SK-N-SH (cell line): ENCODE data around the gene KIAA0319L. TPM values are rescaled to one million over a fixed set of nuclear protein-coding genes. Genes with fewer than 3 reads are reported as not detected.

Experiments
- CTCF ChIA-PET: fragments of 300-600, 350-600 bp; formaldehyde crosslinking; extraction: SDS; loops from one replicate; lab custom pipeline; 2021; lab: Yijun Ruan, JAX
- POLR2A ChIA-PET: fragments of 350-600 bp; sonication (Branson Sonifier 250); formaldehyde crosslinking; extraction: SDS; loops from one replicate; lab custom pipeline; 2020; ENCODE audit warnings: antibody characterized with exemption, inconsistent platforms; lab: Yijun Ruan, JAX
- DNase-seq: peaks from one replicate; pipeline ENCODE4 v3.0.0; 2012
- H2AFZ ChIP-seq: fragments of 200-600 bp; sonication (generic); 2 replicates; pipeline ENCODE4 v1.8.1; 2016; ENCODE audit warnings: antibody characterized with exemption, mild to moderate bottlenecking, low read depth
- H3F3A ChIP-seq: fragments of 200-600 bp; sonication (generic); replicated peaks from 2 replicates; pipeline ENCODE3; 2016; ENCODE audit warnings: antibody characterized with exemption, mild to moderate bottlenecking; ENCODE audit not compliant: insufficient read depth
- H3K27ac ChIP-seq, 2 experiments: fragments of 200-500 bp in 1 of 2; fragments of 200-600 bp in 1 of 2; sonication (Bioruptor generic) in 1 of 2; sonication (generic), shearing (Covaris generic) in 1 of 2; 2 replicates each; pipeline versions ENCODE4 v1.5.1 to v1.6.1; 2014 to 2016; ENCODE audit warnings: low read depth in 2 of 2, inconsistent platforms in 1 of 2, low read length in 1 of 2, mild to moderate bottlenecking in 1 of 2, mixed read lengths in 1 of 2
- H3K27me3 ChIP-seq: fragments of 200-600 bp; sonication (generic), shearing (Covaris generic); 2 replicates; pipeline ENCODE4 v1.6.1; 2016; ENCODE audit warnings: mixed run types; ENCODE audit not compliant: insufficient read depth
- H3K36me3 ChIP-seq, 2 experiments: fragments of 200-500 bp in 1 of 2; fragments of 200-600 bp in 1 of 2; sonication (Bioruptor generic) in 1 of 2; sonication (generic) in 1 of 2; replicated peaks in 1 of 2; 2 replicates each; pipeline versions ENCODE3 to v1.5.1; 2014 to 2016; ENCODE audit warnings: low read length in 1 of 2, mild to moderate bottlenecking in 1 of 2; ENCODE audit not compliant: insufficient read depth in 2 of 2, control insufficient read depth in 1 of 2
- H3K4me1 ChIP-seq, 2 experiments: fragments of 200-500 bp in 1 of 2; fragments of 200-600 bp in 1 of 2; sonication (Bioruptor generic) in 1 of 2; sonication (generic), shearing (Covaris generic) in 1 of 2; 2 replicates each; pipeline versions ENCODE4 v1.5.1 to v1.6.1; 2014 to 2016; ENCODE audit warnings: low read depth in 1 of 2, low read length in 1 of 2, mixed run types in 1 of 2; ENCODE audit not compliant: insufficient read depth in 2 of 2, control insufficient read depth in 1 of 2
- H3K4me2 ChIP-seq: fragments of 200-600 bp; sonication (generic), shearing (Covaris generic); 2 replicates; pipeline ENCODE4 v1.6.1; 2017; ENCODE audit warnings: mixed run types
- H3K4me3 ChIP-seq, 2 experiments: fragments of 200-500 bp in 1 of 2; fragments of 200-600 bp in 1 of 2; sonication (Bioruptor generic) in 1 of 2; sonication (generic), shearing (Covaris generic) in 1 of 2; 2 replicates each; pipeline versions ENCODE4 v1.5.1 to v1.8.1; 2014 to 2016; ENCODE audit warnings: low read depth in 2 of 2, inconsistent platforms in 1 of 2, low read length in 1 of 2, mild to moderate bottlenecking in 1 of 2, mixed read lengths in 1 of 2, moderate library complexity in 1 of 2
- H3K79me2 ChIP-seq: fragments of 200-600 bp; sonication (generic); 2 replicates; pipeline ENCODE4 v1.8.1; 2017; ENCODE audit warnings: mild to moderate bottlenecking; ENCODE audit not compliant: insufficient read depth
- H3K9ac ChIP-seq: fragments of 200-600 bp; sonication (generic); 2 replicates; pipeline ENCODE4 v1.6.1; 2017; ENCODE audit warnings: mixed run types
- H3K9me2 ChIP-seq: fragments of 200-600 bp; sonication (generic); 2 replicates; pipeline ENCODE4 v1.6.1; 2017; ENCODE audit warnings: mixed run types
- H3K9me3 ChIP-seq: fragments of 200-600 bp; sonication (generic); 2 replicates; pipeline ENCODE4 v1.6.1; 2017; ENCODE audit warnings: mixed run types, mild to moderate bottlenecking, moderate library complexity
- H4K20me1 ChIP-seq: fragments of 200-600 bp; sonication (generic); 2 replicates; pipeline ENCODE4 v1.6.1; 2017; ENCODE audit warnings: mild to moderate bottlenecking, mixed run types; ENCODE audit not compliant: insufficient read depth
- CTCF ChIP-seq: fragments of 200-600 bp; sonication (generic); IDR thresholded peaks from 2 replicates; pipeline ENCODE4 v1.6.1; 2017; ENCODE audit warnings: antibody characterized with exemption, mild to moderate bottlenecking, moderate library complexity
- EP300 ChIP-seq, 2 experiments: IDR thresholded peaks; 2 replicates each; pipeline versions ENCODE4 v1.4.0 to v1.6.1; 2012; ENCODE audit warnings: borderline replicate concordance in 1 of 2, low read depth in 1 of 2, low read length in 1 of 2
- FOXJ3 ChIP-seq: sonication (generic); formaldehyde crosslinking; IDR thresholded peaks from 2 replicates; pipeline ENCODE4 v1.5.1; 2020; ENCODE audit warnings: mild to moderate bottlenecking, missing genetic modification reagents
- GATA2 ChIP-seq: sonication (generic); formaldehyde crosslinking; IDR thresholded peaks from 2 replicates; pipeline ENCODE4 v1.5.0; 2020; ENCODE audit warnings: mild to moderate bottlenecking, missing genetic modification reagents
- IRF3 ChIP-seq: fragments of 150-350 bp; IDR thresholded peaks from 2 replicates; pipeline ENCODE4 v1.6.1; 2016; ENCODE audit warnings: mild to moderate bottlenecking, low read depth, low read length
- JUND ChIP-seq: IDR thresholded peaks from 2 replicates; pipeline ENCODE4 v1.4.0; 2012
- MEF2A ChIP-seq: IDR thresholded peaks from 2 replicates; pipeline ENCODE4 v1.4.0; 2012; ENCODE audit warnings: low read depth, borderline replicate concordance
- NFIC ChIP-seq: IDR thresholded peaks from 2 replicates; pipeline ENCODE4 v1.4.0; 2012; ENCODE audit warnings: borderline replicate concordance
- PBX3 ChIP-seq: IDR thresholded peaks from 2 replicates; pipeline ENCODE4; 2012
- POLR2AphosphoS5 ChIP-seq: IDR thresholded peaks from 2 replicates; pipeline ENCODE4 v1.6.1; 2012; ENCODE audit warnings: low read depth, low read length
- SMC3 ChIP-seq: IDR thresholded peaks from 2 replicates; pipeline ENCODE4 v1.6.1; 2012; ENCODE audit warnings: low read depth, low read length, improper control_type of control experiment
- TAF1 ChIP-seq: IDR thresholded peaks from 2 replicates; pipeline ENCODE4 v1.6.1; 2012; ENCODE audit warnings: low read depth, mild to moderate bottlenecking, low read length, moderate library complexity, borderline replicate concordance
- USF1 ChIP-seq: IDR thresholded peaks from 2 replicates; pipeline ENCODE4 v1.4.0; 2012; ENCODE audit warnings: low read depth, borderline replicate concordance
- YY1 ChIP-seq: IDR thresholded peaks from 2 replicates; pipeline ENCODE4 v1.4.0; 2012; ENCODE audit warnings: low read depth, mild to moderate bottlenecking
- WGBS: methylation state at CpG from one replicate; pipeline ENCODE4 v1.1.6; 2017; ENCODE audit warnings: low lambda C conversion rate; 5-methylcytosine and 5-hydroxymethylcytosine counted together
- polyA plus RNA-seq, 3 experiments: library from polyadenylated mRNA; depleted of rRNA; stranded (reverse); fragments of >200 nt; gene quantifications; 2 replicates each; pipeline ENCODE4 v1.2.3, GENCODE V29; 2012

The KIAA0319L gene
- polyA plus RNA-seq, 1 of the 3 experiments (the other 2 are of a cell fraction), result 51.9 TPM

- Histone ChIP-seq H3K9me2 (no peaks in the 10 kb centered on the region), H3K79me2 (no peaks in the 10 kb centered on the region), H3K4me3 (no peak overlapping the region), H3F3A (no peaks in the 10 kb centered on the region), H4K20me1 (no peaks in the 10 kb centered on the region), H3K4me2 (no peak overlapping the region), H3K36me3 (peaks cover 0 to 6% of the 10 kb centered on the region in 2 experiments), H3K4me1 (peaks cover 0 to 10% of the 10 kb centered on the region in 2 experiments; a peak in 1 of 4 replicates), H3K9ac (no peak overlapping the region), H3K9me3 (no peaks in the 10 kb centered on the region), H3K27me3 (no peaks in the 10 kb centered on the region), H3K27ac (no peak overlapping the region), H2AFZ (no peak overlapping the region)
- peak; percentile 14 for DNase-seq
- ChIA-PET POLR2A (interaction anchor here (1.1 kb wide), 1 partner anchor 137 kb away, joined by 3 read pairs; no protein-coding TSS in a partner anchor), CTCF (interaction anchor here (0.8 to 11.7 kb wide), 8 partner anchors 15 to 204 kb away, joined by 3 to 347 read pairs (median 4); partner anchors contain the start of gene C1orf216)
- 89% methylated on average over 7 of the region's 8 CpGs for WGBS
- TF ChIP-seq CTCF (no peak), TAF1 (no peak), PBX3 (no peak), IRF3 (no peak), FOXJ3 (no peak), JUND (no peak), MEF2A (no peak), GATA2 (CRISPR knock-in tag) (no peak), SMC3 (no peak)
Observed at GRCh38 chr1:35571263-35571662, 14.1 kb upstream of the KIAA0319L start.

- ChIA-PET POLR2A (interaction anchor here (1.1 kb wide), 1 partner anchor 137 kb away, joined by 3 read pairs; no protein-coding TSS in a partner anchor), CTCF (interaction anchor here (0.8 to 11.7 kb wide), 7 partner anchors 16 to 204 kb away, joined by 3 to 347 read pairs (median 3); partner anchors contain the start of gene C1orf216)
- no peaks in the 10 kb centered on the region for H3F3A ChIP-seq
- 88% methylated on average over 10 of the region's 10 CpGs for WGBS
- peaks cover 0 to 10% of the 10 kb centered on the region in 2 experiments; a peak in 1 of 4 replicates for H3K4me1 ChIP-seq
- H3K9me3 ChIP-seq, result no peaks in the 10 kb centered on the region
- peak; percentile 3 for DNase-seq
- no peak overlapping the region for H3K27ac ChIP-seq
- H2AFZ ChIP-seq, result no peak overlapping the region
- no peak overlapping the region for H3K4me3 ChIP-seq
- H3K27me3 ChIP-seq, result no peaks in the 10 kb centered on the region
- H3K36me3 ChIP-seq, result peaks cover 0 to 9% of the 10 kb centered on the region in 2 experiments
- no peaks in the 10 kb centered on the region for H4K20me1 ChIP-seq
- no peaks in the 10 kb centered on the region for H3K79me2 ChIP-seq
- no peak overlapping the region for H3K9ac ChIP-seq
- H3K9me2 ChIP-seq, result no peaks in the 10 kb centered on the region
- H3K4me2 ChIP-seq, result no peak overlapping the region
- no peak for TF ChIP-seq EP300 (IDR thresholded peaks at IDR 0.05; ENCODE audit: borderline replicate concordance in 1 of 2, low read depth in 1 of 2, low read length in 1 of 2)
- no peak for TF ChIP-seq NFIC
- TF ChIP-seq TAF1, result no peak
- TF ChIP-seq MEF2A, result no peak
- TF ChIP-seq YY1, result no peak
- no peak for TF ChIP-seq POLR2AphosphoS5
- TF ChIP-seq USF1, result no peak
- TF ChIP-seq SMC3, result no peak
- no peak for TF ChIP-seq CTCF
- TF ChIP-seq PBX3, result no peak
Observed at GRCh38 chr1:35570589-35571137, 13.5 kb upstream of the KIAA0319L start.
